K562 (cell line): Measurements from ENCODE around the gene CACNA2D3. TPM values are rescaled to one million over a fixed set of nuclear protein-coding genes. Genes with fewer than 3 reads are reported as not detected.

Experiments
- CHCHD3 ChIP-seq: fragments of 250-450 bp; sonication (Bioruptor Pico); IDR thresholded peaks from 2 replicates; pipeline ENCODE4 v2.1.2; 2022; ENCODE audit warnings: mild to moderate bottlenecking
- EP400 ChIP-seq: fragments of 450-650 bp; IDR thresholded peaks from 2 replicates; pipeline ENCODE4 v1.6.1; 2017; ENCODE audit warnings: antibody characterized with exemption, mild to moderate bottlenecking, moderate library complexity
- HES1 ChIP-seq: fragments of 450-650 bp; IDR thresholded peaks from 2 replicates; pipeline ENCODE4 v1.6.1; 2016; ENCODE audit warnings: low read depth, mild to moderate bottlenecking, moderate library complexity
- LARP7 ChIP-seq: fragments of 450-650 bp; IDR thresholded peaks from 2 replicates; pipeline ENCODE4 v1.6.1; 2016
- NR1H2 ChIP-seq: sonication (generic); formaldehyde crosslinking; IDR thresholded peaks from 2 replicates; pipeline ENCODE4 v1.4.0; 2020; ENCODE audit warnings: mild to moderate bottlenecking, missing genetic modification reagents
- PHTF2 ChIP-seq: fragments of 250-450 bp; sonication (Bioruptor Pico); IDR thresholded peaks from 2 replicates; pipeline ENCODE4 v1.5.0; 2021; ENCODE audit warnings: mild to moderate bottlenecking
- PRDM10 ChIP-seq: fragments of 450-650 bp; IDR thresholded peaks from 2 replicates; pipeline ENCODE4 v1.6.1; 2018; ENCODE audit not compliant: partially characterized antibody
- SIRT6 ChIP-seq: IDR thresholded peaks from one replicate; pipeline ENCODE4 v1.6.1; 2012; ENCODE audit warnings: low read depth, mild to moderate bottlenecking, control low read depth, inconsistent platforms, low read length, moderate library complexity
- TAL1 ChIP-seq: fragments of 450-650 bp; IDR thresholded peaks from 2 replicates; pipeline ENCODE4 v1.6.1; 2016; ENCODE audit warnings: mild to moderate bottlenecking
- TEAD2 ChIP-seq: fragments of 450-650 bp; IDR thresholded peaks from 2 replicates; pipeline ENCODE4 v1.6.1; 2016; ENCODE audit warnings: missing genetic modification characterization, control low read depth, missing compliant biosample characterization
- TRIM28 ChIP-seq: fragments of 450-650 bp; IDR thresholded peaks from 2 replicates; pipeline ENCODE4 v1.6.1; 2017
- ZEB2 ChIP-seq: fragments of 450-650 bp; IDR thresholded peaks from 2 replicates; pipeline ENCODE4 v1.6.1; 2016
- ZNF121 ChIP-seq: sonication (generic); formaldehyde crosslinking; conservative IDR thresholded peaks from 2 replicates; pipeline ENCODE4 v1.8.0; 2022; ENCODE audit warnings: missing genetic modification reagents
- polyA plus RNA-seq, 8 experiments: library from polyadenylated mRNA; depleted of rRNA in 4 of 8; stranded (reverse) in 5 of 8; unstranded in 3 of 8; fragments of >200 nt; fragmentation: Nextera tagmentation in 2 of 8; fragmentation: Illumina TruSeq in 1 of 8; extraction: Ambion mirVana in 2 of 8; extraction: Trizol in 1 of 8; gene quantifications; 2 replicates each; pipeline versions ENCODE4 v1.2.1 to v1.2.3, GENCODE V29; 2011 to 2014; ENCODE audit warnings: inconsistent platforms in 1 of 8, missing spikeins in 1 of 8
- total RNA-seq, 7 experiments: library from RNA; depleted of rRNA in 6 of 7; stranded (reverse); fragments of >200 nt in 6 of 7; fragmentation: Illumina TruSeq in 2 of 7; extraction: Trizol in 2 of 7; gene quantifications; 2 replicates each; pipeline versions ENCODE4 v1.2.1 to v1.2.3, GENCODE V29; 2011 to 2021; ENCODE audit warnings: low replicate concordance in 1 of 7
- TF ChIP-seq, protein P1 (sequence below), 2 experiments: fragments of 450-650 bp; IDR thresholded peaks; 2 replicates each; pipeline ENCODE4 v1.6.1; 2016; ENCODE audit warnings: mild to moderate bottlenecking in 2 of 2, borderline replicate concordance in 1 of 2, low read depth in 1 of 2, moderate library complexity in 1 of 2
- TF ChIP-seq, protein P2 (sequence below): sonication (generic); IDR thresholded peaks from 2 replicates; pipeline ENCODE4 v1.6.1; 2016

CACNA2D3 gene
- total and polyA plus RNA-seq, 9 of the 15 experiments (the other 6 are each of a cell fraction or from before 2014, with no cell fraction given): 0.01 TPM; not detected in 8

GRCh38 chr3:54349231-54349652, 226.9 kb downstream of the CACNA2D3 start (continued):
- TF ChIP-seq PRDM10: no peak
- no peak for TF ChIP-seq CHCHD3 (CRISPR knock-in tag)
- TF ChIP-seq PHTF2 (CRISPR knock-in tag): no peak
- no peak for TF ChIP-seq LARP7
- TF ChIP-seq EP400: no peak
- TF ChIP-seq, protein P1, sequence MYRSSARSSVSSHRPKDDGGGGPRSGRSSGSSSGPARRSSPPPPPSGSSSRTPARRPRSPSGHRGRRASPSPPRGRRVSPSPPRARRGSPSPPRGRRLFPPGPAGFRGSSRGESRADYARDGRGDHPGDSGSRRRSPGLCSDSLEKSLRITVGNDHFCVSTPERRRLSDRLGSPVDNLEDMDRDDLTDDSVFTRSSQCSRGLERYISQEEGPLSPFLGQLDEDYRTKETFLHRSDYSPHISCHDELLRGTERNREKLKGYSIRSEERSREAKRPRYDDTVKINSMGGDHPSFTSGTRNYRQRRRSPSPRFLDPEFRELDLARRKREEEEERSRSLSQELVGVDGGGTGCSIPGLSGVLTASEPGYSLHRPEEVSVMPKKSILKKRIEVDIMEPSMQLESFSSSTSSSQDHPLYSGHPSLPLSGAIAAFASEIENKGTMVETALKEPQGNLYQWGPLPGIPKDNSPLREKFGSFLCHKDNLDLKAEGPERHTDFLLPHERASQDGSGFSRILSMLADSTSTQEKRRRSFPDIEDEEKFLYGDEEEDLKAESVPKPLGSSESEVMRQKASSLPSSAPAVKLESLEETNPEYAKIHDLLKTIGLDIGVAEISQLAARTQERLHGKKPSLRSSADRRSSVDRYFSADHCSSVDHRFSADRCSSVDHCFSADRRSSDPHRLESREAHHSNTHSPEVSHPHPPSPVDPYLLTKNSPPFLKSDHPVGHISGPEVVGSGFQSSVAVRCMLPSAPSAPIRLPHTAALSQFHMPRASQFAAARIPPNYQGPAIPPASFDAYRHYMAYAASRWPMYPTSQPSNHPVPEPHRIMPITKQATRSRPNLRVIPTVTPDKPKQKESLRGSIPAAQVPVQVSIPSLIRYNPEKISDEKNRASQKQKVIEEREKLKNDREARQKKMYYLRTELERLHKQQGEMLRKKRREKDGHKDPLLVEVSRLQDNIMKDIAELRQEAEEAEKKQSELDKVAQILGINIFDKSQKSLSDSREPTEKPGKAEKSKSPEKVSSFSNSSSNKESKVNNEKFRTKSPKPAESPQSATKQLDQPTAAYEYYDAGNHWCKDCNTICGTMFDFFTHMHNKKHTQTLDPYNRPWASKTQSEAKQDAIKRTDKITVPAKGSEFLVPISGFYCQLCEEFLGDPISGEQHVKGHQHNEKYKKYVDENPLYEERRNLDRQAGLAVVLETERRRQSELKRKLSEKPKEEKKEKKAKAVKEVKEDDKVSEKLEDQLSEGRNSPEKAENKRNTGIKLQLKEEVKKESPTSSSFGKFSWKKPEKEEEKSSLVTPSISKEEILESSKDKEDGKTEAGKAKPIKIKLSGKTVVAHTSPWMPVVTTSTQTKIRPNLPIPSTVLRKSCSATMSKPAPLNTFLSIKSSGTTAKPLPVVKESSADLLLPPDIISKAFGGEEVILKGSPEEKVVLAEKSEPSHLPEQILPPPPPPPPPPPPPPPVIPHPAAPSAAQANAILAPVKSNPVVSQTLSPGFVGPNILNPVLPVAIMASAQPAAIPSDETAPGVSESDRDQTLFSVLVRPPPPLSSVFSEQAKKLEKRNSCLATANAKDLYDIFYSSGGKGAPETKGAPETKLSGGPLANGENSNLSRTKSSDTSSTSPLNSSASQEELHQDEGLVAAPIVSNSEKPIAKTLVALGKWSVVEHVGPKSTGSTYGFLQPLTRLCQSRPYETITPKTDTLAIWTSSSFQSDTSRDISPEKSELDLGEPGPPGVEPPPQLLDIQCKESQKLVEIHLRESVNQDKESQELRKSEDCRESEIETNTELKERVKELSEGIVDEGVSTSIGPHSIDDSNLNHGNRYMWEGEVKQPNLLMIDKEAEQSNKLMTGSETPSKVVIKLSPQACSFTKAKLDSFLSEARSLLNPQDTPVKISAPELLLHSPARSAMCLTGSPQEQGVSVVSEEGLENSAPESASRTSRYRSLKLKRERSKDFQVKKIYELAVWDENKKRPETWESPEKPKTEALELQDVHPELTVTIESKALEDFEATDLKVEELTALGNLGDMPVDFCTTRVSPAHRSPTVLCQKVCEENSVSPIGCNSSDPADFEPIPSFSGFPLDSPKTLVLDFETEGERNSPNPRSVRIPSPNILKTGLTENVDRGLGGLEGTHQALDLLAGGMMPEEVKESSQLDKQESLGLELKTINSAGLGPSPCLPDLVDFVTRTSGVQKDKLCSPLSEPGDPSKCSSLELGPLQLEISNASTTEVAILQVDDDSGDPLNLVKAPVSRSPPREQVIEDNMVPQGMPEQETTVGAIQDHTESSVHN (IDR thresholded peaks at IDR 0.05; ENCODE audit: borderline replicate concordance in 1 of 2, low read depth in 1 of 2): no peak
- TF ChIP-seq NR1H2 (CRISPR knock-in tag): no peak
- no peak for TF ChIP-seq ZEB2
- TF ChIP-seq SIRT6: no peak
- TF ChIP-seq, protein P2, sequence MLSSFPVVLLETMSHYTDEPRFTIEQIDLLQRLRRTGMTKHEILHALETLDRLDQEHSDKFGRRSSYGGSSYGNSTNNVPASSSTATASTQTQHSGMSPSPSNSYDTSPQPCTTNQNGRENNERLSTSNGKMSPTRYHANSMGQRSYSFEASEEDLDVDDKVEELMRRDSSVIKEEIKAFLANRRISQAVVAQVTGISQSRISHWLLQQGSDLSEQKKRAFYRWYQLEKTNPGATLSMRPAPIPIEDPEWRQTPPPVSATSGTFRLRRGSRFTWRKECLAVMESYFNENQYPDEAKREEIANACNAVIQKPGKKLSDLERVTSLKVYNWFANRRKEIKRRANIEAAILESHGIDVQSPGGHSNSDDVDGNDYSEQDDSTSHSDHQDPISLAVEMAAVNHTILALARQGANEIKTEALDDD: no peak
- no peak for TF ChIP-seq TRIM28
- no peak for TF ChIP-seq ZNF121
- no peak for TF ChIP-seq TEAD2 (tag)
- TF ChIP-seq TAL1: peak; percentile 84
- peak; percentile 51; the same call in 1 of the 2 replicates for TF ChIP-seq HES1
